Measurements from ENCODE around the gene TAF5. TPM values are rescaled to one million over a fixed set of nuclear protein-coding genes. Genes with fewer than 3 reads are reported as not detected.

The TAF5 gene
- total and polyA plus RNA-seq, 7 donors = 2.9 to 5.2 (median 3.8) TPM

- no peak for TF ChIP-seq CTCF (IDR thresholded peaks at IDR 0.05)
- peaks cover 22 to 98% of the 10 kb centered on the region in 2 donors for H3K36me3 ChIP-seq (ENCODE audit: insufficient read depth in 1 of 2, low read depth in 1 of 2)
- H3K4me3 ChIP-seq = no peak overlapping the region
- H3K27ac ChIP-seq = no peak overlapping the region
- H3K4me1 ChIP-seq = no peaks in the 10 kb centered on the region
- 76 to 88% (median 79%) methylated on average over 2 of the region's 2 CpGs for WGBS, 3 donors
- ATAC-seq = no peak
- peak in 1 of 2 donors; percentile 56 for DNase-seq
- no peaks in the 10 kb centered on the region for H3K9me3 ChIP-seq
- intact Hi-C loops (cut with DNase I) = no loop called here
- H3K27me3 ChIP-seq (ENCODE audit: insufficient read depth in 3 of 3, low read length in 2 of 3) = no peaks in the 10 kb centered on the region
Measured at GRCh38 chr10:103433858-103434257, 66.1 kb downstream of the TAF5 start.

Other genes starting within 250 kb of the TAF5 start
- gene NT5C2, start 174.7 kb upstream of the TAF5 start, total RNA-seq = 10 to 100 TPM; 64.5 to 94.6 (median 80.4) TPM
- gene NT5C2, start 174.7 kb upstream of the TAF5 start, polyA plus RNA-seq = 10 to 100 TPM; 17.8 to 57.6 (median 41.5) TPM
- gene RPEL1, start 122.1 kb upstream of the TAF5 start, total RNA-seq = not detected
- under 1 TPM in 1 of 3 donors, not detected in 2; 0.01 TPM for gene RPEL1, start 122.1 kb upstream of the TAF5 start, polyA plus RNA-seq
- gene INA, start 90.8 kb upstream of the TAF5 start, total RNA-seq = not detected
- under 1 TPM in 2 of 3 donors, not detected in 1; 0.06 to 0.08 TPM for gene INA, start 90.8 kb upstream of the TAF5 start, polyA plus RNA-seq
- gene PCGF6, start 16.8 kb upstream of the TAF5 start, total RNA-seq = 10 to 100 TPM in 1 of 4 donors, 1 to 10 TPM in 3; 4.2 to 12.5 (median 8.3) TPM
- gene PCGF6, start 16.8 kb upstream of the TAF5 start, polyA plus RNA-seq = 10 to 100 TPM in 2 of 3 donors, 1 to 10 TPM in 1; 8.9 to 21.2 (median 10.1) TPM
- 100 to 1,000 TPM; 573 to 670 (median 643) TPM for gene ATP5MK, start 28.5 kb downstream of the TAF5 start, total RNA-seq
- 1,000 to 10,000 TPM; 1,165 to 1,454 (median 1,440) TPM for gene ATP5MK, start 28.5 kb downstream of the TAF5 start, polyA plus RNA-seq
- gene PDCD11, start 28.6 kb downstream of the TAF5 start, total RNA-seq = 10 to 100 TPM; 14.5 to 34.7 (median 25.0) TPM
- 10 to 100 TPM; 13.1 to 34.0 (median 19.1) TPM for gene PDCD11, start 28.6 kb downstream of the TAF5 start, polyA plus RNA-seq
- gene CALHM2, start 84.4 kb downstream of the TAF5 start, total RNA-seq = 1 to 10 TPM; 6.5 to 9.3 (median 7.3) TPM
- 1 to 10 TPM; 6.3 to 7.8 (median 7.5) TPM for gene CALHM2, start 84.4 kb downstream of the TAF5 start, polyA plus RNA-seq
- gene CALHM1, start 90.9 kb downstream of the TAF5 start, total RNA-seq = not detected
- gene CALHM1, start 90.9 kb downstream of the TAF5 start, polyA plus RNA-seq = not detected
- not detected for gene CALHM3, start 111.3 kb downstream of the TAF5 start, total RNA-seq
- not detected for gene CALHM3, start 111.3 kb downstream of the TAF5 start, polyA plus RNA-seq
- gene NEURL1, start 125.7 kb downstream of the TAF5 start, total RNA-seq = 100 to 1,000 TPM in 1 of 4 donors, 10 to 100 TPM in 3; 33.6 to 103 (median 71.4) TPM
- gene NEURL1, start 125.7 kb downstream of the TAF5 start, polyA plus RNA-seq = 10 to 100 TPM; 10.9 to 87.0 (median 35.9) TPM